H1 (cell line): Measurements from ENCODE around the gene FAM120B. TPM values are rescaled to one million over a fixed set of nuclear protein-coding genes. Genes with fewer than 3 reads are reported as not detected.

ENCODE experiments used
- BACH1 ChIP-seq: IDR thresholded peaks from 2 replicates; pipeline ENCODE4 v1.6.1; 2012; ENCODE audit warnings: low read length, improper control_type of control experiment
- CHD7 ChIP-seq: fragments of 300-600 bp; sonication (generic); IDR thresholded peaks from 2 replicates; pipeline ENCODE4 v1.7.1; 2012; ENCODE audit warnings: low read length, moderate library complexity, mild to moderate bottlenecking, inconsistent platforms; ENCODE audit not compliant: insufficient replicate concordance
- E2F6 ChIP-seq: IDR thresholded peaks from 2 replicates; pipeline ENCODE4 v1.6.1; 2012; ENCODE audit warnings: inconsistent platforms
- polyA plus RNA-seq, 7 experiments: library from polyadenylated mRNA; depleted of rRNA in 3 of 7; stranded (reverse) in 5 of 7; unstranded in 2 of 7; fragments of >200 nt in 5 of 7; fragments of 200-250 nt in 2 of 7; gene quantifications; 1 replicate in 5 of 7; 2 replicates in 1 of 7; 4 replicates in 1 of 7; pipeline versions ENCODE4 v1.2.1 to v1.2.3, GENCODE V29; 2011 to 2013; ENCODE audit warnings: missing spikeins in 2 of 7, mixed read lengths in 2 of 7
- total RNA-seq: library from RNA; stranded (reverse); fragmentation: NEBNext Ultra II Directional; extraction: Animal tissue kit (Norgen Biotek cat#: 25700); gene quantifications from 2 replicates; pipeline ENCODE4 v1.2.1, GENCODE V29; 2021

The FAM120B gene
- total and polyA plus RNA-seq, 2 of the 8 experiments (the other 6 are each of a cell fraction or from before 2014, with no cell fraction given), result 5.1 to 12.5 TPM

GRCh38 chr6:170305805-170306323 lies 694 bp upstream of the FAM120B start (continued):
- no peak for TF ChIP-seq CHD7
- peak; percentile 73 for TF ChIP-seq E2F6
- no peak for TF ChIP-seq BACH1
- TF ChIP-seq, all 59 proteins: peak for 2
